Epithelial cell of esophagus (primary cell): ENCODE results near the gene POMT1.
"Not testable (repeated sequence)": the region's sequence is repeated elsewhere in the genome, so short reads cannot be mapped to it uniquely, and the experiment has no call there.

ENCODE experiments used
- DNase-seq: peaks from one replicate; pipeline ENCODE4 v3.0.0; 2010; ENCODE audit warnings: low read depth
- H3K4me3 ChIP-seq: 2 replicates; pipeline ENCODE4 v1.5.1; 2011; ENCODE audit warnings: mild to moderate bottlenecking, low read length, control low read depth
- CTCF ChIP-seq: IDR thresholded peaks from 2 replicates; pipeline ENCODE4 v1.5.1; 2011; ENCODE audit warnings: low read depth, mild to moderate bottlenecking, low read length, control low read depth, inconsistent platforms; ENCODE audit not compliant: insufficient read depth; ENCODE audit errors: missing control alignments

The POMT1 gene

GRCh38 chr9:131502781-131503625, at the start of gene POMT1:
Gene POMT1, plus strand, starts transcription at chr9:131502918. Its CDS starts 1,301 bp downstream, at chr9:131504219.
- TF ChIP-seq CTCF = no peak
- peak; percentile 83 for DNase-seq
- H3K4me3 ChIP-seq = peak within 1 kb of the TSS; percentile 78

- DNase-seq = no peak
- no peak overlapping the region for H3K4me3 ChIP-seq
- TF ChIP-seq CTCF = no peak
Observed at GRCh38 chr9:131454028-131454427, 48.7 kb upstream of the POMT1 start.

- DNase-seq, H3K4me3 ChIP-seq: not testable (repeated sequence)
Observed at GRCh38 chr9:131455655-131456054, 47.1 kb upstream of the POMT1 start.

- DNase-seq = no peak
- H3K4me3 ChIP-seq = no peak overlapping the region
- no peak for TF ChIP-seq CTCF
Observed at GRCh38 chr9:131457746-131458145, 45.0 kb upstream of the POMT1 start.

GRCh38 chr9:131459056-131459455, 43.7 kb upstream of the POMT1 start:
- H3K4me3 ChIP-seq = no peak overlapping the region
- no peak for TF ChIP-seq CTCF
- DNase-seq = no peak

- no peak for DNase-seq
- TF ChIP-seq CTCF = no peak
Observed at GRCh38 chr9:131461166-131461565, 41.6 kb upstream of the POMT1 start.

GRCh38 chr9:131464354-131465000, 38.2 kb upstream of the POMT1 start:
- DNase-seq = no peak
- H3K4me3 ChIP-seq = no peak overlapping the region
- TF ChIP-seq CTCF = no peak

More at GRCh38 chr9:131461166-131461565, 41.6 kb upstream of the POMT1 start:
- H3K4me3 ChIP-seq = no peak overlapping the region
